Peyer's patch (tissue), 4 donors: ENCODE results near the gene GARIN3.

Experiments used
- POLR2A ChIP-seq, 2 donors: fragments of 450-650 bp; IDR thresholded peaks; one replicate each; pipeline ENCODE4 v1.5.1; 2017; ENCODE audit warnings: antibody characterized with exemption in 2 of 2, mild to moderate bottlenecking in 2 of 2, moderate library complexity in 2 of 2
- TF ChIP-seq, protein P1 (sequence below), 6 experiments: fragments of 450-650 bp in 4 of 6; fragments of 200-600 bp in 2 of 6; sonication (generic) in 1 of 6; IDR thresholded peaks; one replicate each; pipeline ENCODE4 v1.5.1; 2017 to 2019; ENCODE audit warnings: antibody characterized with exemption in 6 of 6, mild to moderate bottlenecking in 3 of 6, moderate library complexity in 1 of 6

GRCh38 chr5:157193699-157194424 lies 27.8 kb upstream of the GARIN3 start:
- TF ChIP-seq, protein P1, sequence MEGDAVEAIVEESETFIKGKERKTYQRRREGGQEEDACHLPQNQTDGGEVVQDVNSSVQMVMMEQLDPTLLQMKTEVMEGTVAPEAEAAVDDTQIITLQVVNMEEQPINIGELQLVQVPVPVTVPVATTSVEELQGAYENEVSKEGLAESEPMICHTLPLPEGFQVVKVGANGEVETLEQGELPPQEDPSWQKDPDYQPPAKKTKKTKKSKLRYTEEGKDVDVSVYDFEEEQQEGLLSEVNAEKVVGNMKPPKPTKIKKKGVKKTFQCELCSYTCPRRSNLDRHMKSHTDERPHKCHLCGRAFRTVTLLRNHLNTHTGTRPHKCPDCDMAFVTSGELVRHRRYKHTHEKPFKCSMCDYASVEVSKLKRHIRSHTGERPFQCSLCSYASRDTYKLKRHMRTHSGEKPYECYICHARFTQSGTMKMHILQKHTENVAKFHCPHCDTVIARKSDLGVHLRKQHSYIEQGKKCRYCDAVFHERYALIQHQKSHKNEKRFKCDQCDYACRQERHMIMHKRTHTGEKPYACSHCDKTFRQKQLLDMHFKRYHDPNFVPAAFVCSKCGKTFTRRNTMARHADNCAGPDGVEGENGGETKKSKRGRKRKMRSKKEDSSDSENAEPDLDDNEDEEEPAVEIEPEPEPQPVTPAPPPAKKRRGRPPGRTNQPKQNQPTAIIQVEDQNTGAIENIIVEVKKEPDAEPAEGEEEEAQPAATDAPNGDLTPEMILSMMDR (IDR thresholded peaks at IDR 0.05), result no peak
- TF ChIP-seq POLR2A (IDR thresholded peaks at IDR 0.05), result no peak
